Measurements from ENCODE around the gene IFI16.
A peak's percentile ranks its signal among the peaks of the same experiment; 100 is the strongest.
"Not testable (repeated sequence)": the region's sequence is repeated elsewhere in the genome, so short reads cannot be mapped to it uniquely, and the experiment has no call there.

IFI16 gene

DNA sequence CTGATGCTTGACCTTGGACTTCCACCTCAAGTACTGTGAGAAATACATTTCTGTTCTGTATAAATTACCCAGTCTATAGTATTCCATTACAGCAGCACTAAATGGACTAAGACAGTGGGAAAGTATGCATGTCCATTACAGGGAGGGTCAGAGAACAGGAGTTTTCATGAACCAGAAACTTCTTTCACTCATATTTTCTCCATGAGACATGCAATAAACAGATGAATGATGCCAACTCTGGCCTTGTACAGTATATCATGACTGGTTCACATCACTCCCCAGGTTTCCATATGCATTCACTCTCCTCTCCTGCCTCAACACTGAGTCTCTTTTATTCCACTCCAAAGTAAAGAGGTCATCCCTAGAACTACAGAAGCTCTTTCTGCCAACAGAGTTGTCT lies 4.5 kb upstream of the IFI16 start:
- in situ Hi-C loops (cut with HindIII; ENCODE audit: low sequenced_read_pairs) = no loop called here
- no peak for DNase-seq (ENCODE audit: low read depth, low spot score)
- no peak overlapping the region for H3K4me3 ChIP-seq (ENCODE audit: low read depth, low read length)
- TF ChIP-seq, protein P1, sequence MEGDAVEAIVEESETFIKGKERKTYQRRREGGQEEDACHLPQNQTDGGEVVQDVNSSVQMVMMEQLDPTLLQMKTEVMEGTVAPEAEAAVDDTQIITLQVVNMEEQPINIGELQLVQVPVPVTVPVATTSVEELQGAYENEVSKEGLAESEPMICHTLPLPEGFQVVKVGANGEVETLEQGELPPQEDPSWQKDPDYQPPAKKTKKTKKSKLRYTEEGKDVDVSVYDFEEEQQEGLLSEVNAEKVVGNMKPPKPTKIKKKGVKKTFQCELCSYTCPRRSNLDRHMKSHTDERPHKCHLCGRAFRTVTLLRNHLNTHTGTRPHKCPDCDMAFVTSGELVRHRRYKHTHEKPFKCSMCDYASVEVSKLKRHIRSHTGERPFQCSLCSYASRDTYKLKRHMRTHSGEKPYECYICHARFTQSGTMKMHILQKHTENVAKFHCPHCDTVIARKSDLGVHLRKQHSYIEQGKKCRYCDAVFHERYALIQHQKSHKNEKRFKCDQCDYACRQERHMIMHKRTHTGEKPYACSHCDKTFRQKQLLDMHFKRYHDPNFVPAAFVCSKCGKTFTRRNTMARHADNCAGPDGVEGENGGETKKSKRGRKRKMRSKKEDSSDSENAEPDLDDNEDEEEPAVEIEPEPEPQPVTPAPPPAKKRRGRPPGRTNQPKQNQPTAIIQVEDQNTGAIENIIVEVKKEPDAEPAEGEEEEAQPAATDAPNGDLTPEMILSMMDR (IDR thresholded peaks at IDR 0.05; ENCODE audit: low read depth, low read length) = no peak

DNA sequence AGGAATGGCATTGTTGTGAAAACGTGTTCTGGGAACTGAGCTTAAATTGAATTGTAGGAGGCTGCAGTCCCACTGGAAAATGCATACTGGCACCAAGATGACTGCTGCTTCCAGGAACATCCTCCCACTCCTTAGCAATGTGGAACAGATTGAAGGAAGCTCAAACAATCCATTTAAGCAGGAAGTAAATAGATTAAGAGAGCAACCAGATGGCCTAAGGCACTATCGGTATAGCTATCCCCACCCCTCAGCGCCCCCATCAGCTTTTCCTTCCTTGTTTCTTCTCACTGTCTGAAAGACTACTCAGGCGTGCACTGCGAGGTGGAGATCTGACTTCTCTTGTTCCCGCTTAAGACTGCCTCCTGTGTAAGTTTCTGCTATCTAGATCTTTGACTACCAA lies 4.0 kb upstream of the IFI16 start:
- no peak overlapping the region for H3K4me3 ChIP-seq (ENCODE audit: low read depth, low read length)
- TF ChIP-seq, protein P1 (IDR thresholded peaks at IDR 0.05; ENCODE audit: low read depth, low read length) = no peak
- in situ Hi-C loops (cut with HindIII; ENCODE audit: low sequenced_read_pairs) = no loop called here
- no peak for DNase-seq (ENCODE audit: low read depth, low spot score)

DNA sequence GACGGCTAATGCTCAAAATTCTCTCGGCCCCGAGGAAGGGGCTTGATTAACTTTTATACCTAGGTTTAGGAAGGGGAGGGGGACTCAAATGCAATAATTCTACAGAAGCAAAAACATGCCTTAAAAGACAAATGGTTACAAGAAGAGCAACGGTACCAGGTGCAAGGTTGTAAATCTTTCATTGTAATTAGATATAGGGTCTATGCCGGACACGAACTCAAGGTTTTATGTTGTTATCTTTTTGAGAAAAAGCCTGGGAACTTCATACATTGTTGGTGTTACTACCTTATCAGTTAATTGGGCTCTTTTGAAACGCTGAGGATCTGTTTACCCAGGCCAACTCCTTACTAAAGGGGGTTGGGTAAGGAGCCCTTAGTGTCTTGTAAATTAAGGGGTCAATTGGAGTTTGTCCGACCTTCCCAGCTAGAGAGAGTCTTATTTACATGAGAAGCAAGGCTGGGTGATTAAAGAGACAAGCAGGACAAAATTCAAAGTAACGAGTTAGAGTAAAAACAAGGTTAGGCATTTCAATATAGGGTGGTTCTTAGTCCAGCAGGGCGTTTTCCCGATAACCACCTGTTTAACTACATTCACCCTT lies 3.4 kb upstream of the IFI16 start:
- DNase-seq (ENCODE audit: low read depth, low spot score); in situ Hi-C loops (cut with HindIII; ENCODE audit: low sequenced_read_pairs); H3K4me3 ChIP-seq (ENCODE audit: low read depth, low read length): not testable (repeated sequence)

DNA sequence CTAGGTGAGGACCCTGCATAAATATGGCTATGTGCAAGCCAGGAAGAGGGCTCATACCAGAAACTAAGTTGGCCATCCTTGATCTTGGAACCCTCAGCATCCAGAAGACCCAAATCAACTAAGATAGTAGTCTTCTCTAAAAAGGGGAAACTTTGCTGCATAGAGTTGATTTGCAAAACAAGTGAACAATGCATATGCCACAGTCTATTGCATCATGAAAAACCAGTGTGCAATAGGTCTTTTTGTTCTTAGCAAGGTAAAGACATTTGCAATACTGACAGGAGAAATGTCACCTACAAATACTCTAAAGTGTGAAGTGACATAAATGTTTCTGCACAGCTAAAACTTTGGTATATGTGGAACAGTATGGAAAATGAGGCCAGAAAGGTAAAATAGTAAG lies 2.0 kb upstream of the IFI16 start:
- H3K4me3 ChIP-seq (ENCODE audit: low read depth, low read length) = no peak overlapping the region
- TF ChIP-seq, protein P1 (IDR thresholded peaks at IDR 0.05; ENCODE audit: low read depth, low read length) = no peak
- in situ Hi-C loops (cut with HindIII; ENCODE audit: low sequenced_read_pairs) = no loop called here
- DNase-seq (ENCODE audit: low read depth, low spot score) = no peak

DNA sequence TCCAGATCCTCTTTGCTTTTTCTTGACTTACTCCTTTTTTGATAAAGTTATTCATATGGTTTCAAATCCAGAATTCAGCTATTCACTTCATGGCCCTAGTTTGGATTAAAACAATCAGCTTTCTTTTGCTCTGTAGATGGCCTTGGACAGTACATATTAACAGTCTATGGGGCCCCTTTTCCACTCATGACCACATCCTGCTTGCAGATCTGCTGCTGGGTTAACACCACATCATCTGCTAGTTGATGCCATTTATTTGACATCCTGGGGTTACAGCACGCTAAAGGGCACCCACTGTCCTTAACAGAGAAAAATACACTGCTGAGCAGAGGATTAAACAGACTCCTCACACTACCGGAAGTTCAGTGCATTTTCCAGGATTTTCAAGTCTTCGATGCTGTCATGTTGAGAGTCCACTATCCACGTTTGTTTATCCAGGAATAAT lies 941 bp upstream of the IFI16 start:
- H3K4me3 ChIP-seq (ENCODE audit: low read depth, low read length) = no peak overlapping the region
- in situ Hi-C loops (cut with HindIII; ENCODE audit: low sequenced_read_pairs) = no loop called here
- TF ChIP-seq, protein P1 (IDR thresholded peaks at IDR 0.05; ENCODE audit: low read depth, low read length) = no peak
- peak; percentile 26 for DNase-seq (ENCODE audit: low read depth, low spot score)

DNA sequence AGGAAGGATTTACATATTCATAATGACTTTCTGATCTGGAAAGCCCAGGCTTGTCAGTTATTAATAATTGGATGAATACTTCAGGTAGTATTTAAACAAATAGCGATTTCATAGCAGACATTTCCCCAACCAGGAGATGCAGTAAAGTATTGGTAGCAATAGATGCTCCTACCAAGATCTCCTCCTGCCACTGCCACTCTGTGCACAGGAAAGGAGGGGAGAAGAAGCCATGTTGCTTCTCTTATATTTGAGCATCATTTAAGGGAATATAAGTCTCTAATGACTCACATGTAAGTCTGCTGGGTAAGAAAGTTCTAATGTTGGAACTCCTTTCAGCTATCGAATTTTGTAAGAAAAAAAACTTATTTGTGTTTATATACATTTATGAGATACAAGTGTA lies 420 bp upstream of the IFI16 start:
- in situ Hi-C loops (cut with HindIII; ENCODE audit: low sequenced_read_pairs) = no loop called here
- DNase-seq (ENCODE audit: low read depth, low spot score) = no peak
- TF ChIP-seq, protein P1 (IDR thresholded peaks at IDR 0.05; ENCODE audit: low read depth, low read length) = no peak
- H3K4me3 ChIP-seq (ENCODE audit: low read depth, low read length) = peak overlapping the region; percentile 73

DNA sequence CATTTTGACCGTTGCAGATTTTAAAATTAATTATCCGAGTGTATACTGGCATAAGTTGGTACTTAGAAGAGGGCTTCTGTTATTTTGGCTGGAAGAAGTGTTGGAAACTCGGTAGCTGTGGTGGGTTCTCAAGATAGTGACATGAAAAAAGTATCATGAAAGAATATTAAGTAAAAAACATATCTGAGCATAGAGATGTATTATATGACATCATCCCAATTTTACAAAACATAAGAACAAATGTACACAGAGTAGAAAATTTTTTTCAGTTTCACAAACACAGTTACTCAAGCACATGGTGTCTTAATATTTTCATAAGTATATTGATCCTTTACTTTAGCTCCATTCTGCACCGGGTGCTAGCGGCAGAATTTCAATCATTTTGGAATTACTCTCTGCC lies 684 bp downstream of the IFI16 start:
- TF ChIP-seq, protein P1 (IDR thresholded peaks at IDR 0.05; ENCODE audit: low read depth, low read length) = no peak
- in situ Hi-C loops (cut with HindIII; ENCODE audit: low sequenced_read_pairs) = no loop called here
- peak overlapping the region; percentile 73 for H3K4me3 ChIP-seq (ENCODE audit: low read depth, low read length)
- no peak for DNase-seq (ENCODE audit: low read depth, low spot score)

DNA sequence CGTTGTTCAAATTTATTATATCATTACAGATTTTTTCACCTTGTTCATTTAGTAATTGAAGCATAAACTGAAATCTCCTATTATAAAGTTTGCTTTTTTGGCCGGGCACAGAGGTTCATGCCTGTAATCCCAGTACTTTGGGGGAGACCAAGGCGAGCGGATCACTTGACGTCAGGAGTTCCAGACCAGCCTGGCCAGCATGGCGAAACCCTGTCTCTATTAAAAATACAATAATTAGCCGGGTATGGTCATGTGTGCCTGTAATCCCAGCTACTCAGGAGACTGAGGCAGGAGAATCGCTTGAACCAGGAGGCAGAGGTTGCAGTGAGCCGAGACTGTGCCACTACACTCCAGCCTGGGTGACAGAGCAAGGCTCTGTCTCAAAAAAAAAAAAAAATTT lies 1.3 kb downstream of the IFI16 start:
- DNase-seq (ENCODE audit: low read depth, low spot score); in situ Hi-C loops (cut with HindIII; ENCODE audit: low sequenced_read_pairs): not testable (repeated sequence)
- peak overlapping the region; percentile 73 for H3K4me3 ChIP-seq (ENCODE audit: low read depth, low read length)

All from astrocyte of the spinal cord (primary cell).